Measurements from ENCODE around the gene SNX11.
"Not testable (repeated sequence)": the region's sequence is repeated elsewhere in the genome, so short reads cannot be mapped to it uniquely, and the experiment has no call there.

The SNX11 gene

GRCh38 chr17:48072811-48073210 is 34.8 kb upstream of the SNX11 start:
- peaks cover 69% of the 10 kb centered on the region for H3K36me3 ChIP-seq (replicated peaks)
- H3K4me1 ChIP-seq; H3K9me3 ChIP-seq; H3K4me3 ChIP-seq; in situ Hi-C loops (cut with MboI; ENCODE audit: low sequenced_read_pairs); H3K27me3 ChIP-seq (ENCODE audit: low read depth); DNase-seq (ENCODE audit: low spot score in 2 of 2): not testable (repeated sequence)

GRCh38 chr17:48073566-48074094 is 33.9 kb upstream of the SNX11 start:
- in situ Hi-C loops (cut with MboI; ENCODE audit: low sequenced_read_pairs); H3K4me3 ChIP-seq; H3K4me1 ChIP-seq; H3K9me3 ChIP-seq; H3K27me3 ChIP-seq (ENCODE audit: low read depth); DNase-seq (ENCODE audit: low spot score in 2 of 2): not testable (repeated sequence)
- peaks cover 68% of the 10 kb centered on the region for H3K36me3 ChIP-seq (replicated peaks)

GRCh38 chr17:48074322-48075081 is 33.1 kb upstream of the SNX11 start:
- Histone ChIP-seq H3K9me3 (no peaks in the 10 kb centered on the region), H3K27me3 (ENCODE audit: low read depth) (no peaks in the 10 kb centered on the region), H3K36me3 (replicated peaks) (peaks cover 64% of the 10 kb centered on the region), H3K4me1 (no peaks in the 10 kb centered on the region), H3K4me3 (no peak overlapping the region)
- in situ Hi-C loops (cut with MboI; ENCODE audit: low sequenced_read_pairs): no loop called here
- DNase-seq (ENCODE audit: low spot score in 2 of 2): peak; percentile 57 to 87

- H3K9me3 ChIP-seq; H3K4me3 ChIP-seq; H3K4me1 ChIP-seq; DNase-seq (ENCODE audit: low spot score in 2 of 2); H3K27me3 ChIP-seq (ENCODE audit: low read depth); in situ Hi-C loops (cut with MboI; ENCODE audit: low sequenced_read_pairs): not testable (repeated sequence)
- H3K36me3 ChIP-seq (replicated peaks): peaks cover 42% of the 10 kb centered on the region
Observed at GRCh38 chr17:48077152-48077551, 30.4 kb upstream of the SNX11 start.

- Histone ChIP-seq H3K4me1 (peaks cover 5% of the 10 kb centered on the region), H3K27me3 (ENCODE audit: low read depth) (no peaks in the 10 kb centered on the region), H3K9me3 (no peaks in the 10 kb centered on the region), H3K36me3 (replicated peaks) (peaks cover under 1% of the 10 kb centered on the region; the same call in 1 of the 2 replicates), H3K4me3 (no peak overlapping the region)
- in situ Hi-C loops (cut with MboI; ENCODE audit: low sequenced_read_pairs): no loop called here
- no peak for DNase-seq (ENCODE audit: low spot score in 2 of 2)
Observed at GRCh38 chr17:48081858-48082257, 25.7 kb upstream of the SNX11 start.

GRCh38 chr17:48084932-48085331 is 22.6 kb upstream of the SNX11 start:
- in situ Hi-C loops (cut with MboI; ENCODE audit: low sequenced_read_pairs): no loop called here
- Histone ChIP-seq H3K4me3 (no peak overlapping the region), H3K27me3 (ENCODE audit: low read depth) (no peaks in the 10 kb centered on the region), H3K4me1 (peaks cover 10% of the 10 kb centered on the region), H3K9me3 (no peaks in the 10 kb centered on the region), H3K36me3 (replicated peaks) (no peaks in the 10 kb centered on the region)
- no peak for DNase-seq (ENCODE audit: low spot score in 2 of 2)

- in situ Hi-C loops (cut with MboI; ENCODE audit: low sequenced_read_pairs): no loop called here
- no peak for DNase-seq (ENCODE audit: low spot score in 2 of 2)
- Histone ChIP-seq H3K9me3 (no peaks in the 10 kb centered on the region), H3K36me3 (replicated peaks) (peaks cover 6% of the 10 kb centered on the region), H3K27me3 (ENCODE audit: low read depth) (no peaks in the 10 kb centered on the region), H3K4me1 (peaks cover 7% of the 10 kb centered on the region), H3K4me3 (no peak overlapping the region)
Observed at GRCh38 chr17:48093341-48094045, 14.1 kb upstream of the SNX11 start.

GRCh38 chr17:48095611-48096010 is 12.0 kb upstream of the SNX11 start:
- DNase-seq (ENCODE audit: low spot score in 2 of 2): no peak
- no peak overlapping the region for H3K4me3 ChIP-seq
- in situ Hi-C loops (cut with MboI; ENCODE audit: low sequenced_read_pairs): no loop called here
- no peaks in the 10 kb centered on the region for H3K27me3 ChIP-seq (ENCODE audit: low read depth)
- peaks cover 9% of the 10 kb centered on the region for H3K36me3 ChIP-seq (replicated peaks)
- no peaks in the 10 kb centered on the region for H3K9me3 ChIP-seq
- H3K4me1 ChIP-seq: peaks cover 7% of the 10 kb centered on the region; the same call in 1 of the 2 replicates

- in situ Hi-C loops (cut with MboI; ENCODE audit: low sequenced_read_pairs): no loop called here
- Histone ChIP-seq H3K36me3 (replicated peaks) (peaks cover 9% of the 10 kb centered on the region), H3K9me3 (peaks cover 2% of the 10 kb centered on the region; the same call in 1 of the 2 replicates)
Observed at GRCh38 chr17:48100160-48100559, 7.4 kb upstream of the SNX11 start.

GRCh38 chr17:48100591-48101011 is 7.0 kb upstream of the SNX11 start:
- in situ Hi-C loops (cut with MboI; ENCODE audit: low sequenced_read_pairs): no loop called here
- Histone ChIP-seq H3K4me1 (peaks cover 3% of the 10 kb centered on the region), H3K27me3 (ENCODE audit: low read depth) (no peaks in the 10 kb centered on the region), H3K36me3 (replicated peaks) (peaks cover 4% of the 10 kb centered on the region), H3K9me3 (peaks cover 2% of the 10 kb centered on the region; the same call in 1 of the 2 replicates), H3K4me3 (peak overlapping the region; percentile 88)
- peak; percentile 77 to 91 for DNase-seq (ENCODE audit: low spot score in 2 of 2)

More at GRCh38 chr17:48100160-48100559, 7.4 kb upstream of the SNX11 start:
- peak overlapping the region; percentile 88 for H3K4me3 ChIP-seq
- H3K27me3 ChIP-seq (ENCODE audit: low read depth): no peaks in the 10 kb centered on the region
- H3K4me1 ChIP-seq: peaks cover 3% of the 10 kb centered on the region
- no peak for DNase-seq (ENCODE audit: low spot score in 2 of 2)

GRCh38 chr17:48101012-48101720 is 6.4 kb upstream of the SNX11 start, which contains the start of gene CBX1:
Gene CBX1 (minus strand): TSS chr17:48101478. CDS start chr17:48077004, 24,474 bp downstream.
- Histone ChIP-seq H3K4me3 (peak within 1 kb of the TSS; percentile 88), H3K4me1 (peaks cover 3% of the 10 kb centered on the region), H3K27me3 (ENCODE audit: low read depth) (no peaks in the 10 kb centered on the region), H3K9me3 (peaks cover 2% of the 10 kb centered on the region; the same call in 1 of the 2 replicates), H3K36me3 (replicated peaks) (peaks cover 4% of the 10 kb centered on the region; the same call in 1 of the 2 replicates)
- DNase-seq (ENCODE audit: low spot score in 2 of 2): peak; percentile 94 to 97
- in situ Hi-C loops (cut with MboI; ENCODE audit: low sequenced_read_pairs): no loop called here

GRCh38 chr17:48102043-48102750 is 5.4 kb upstream of the SNX11 start:
- H3K27me3 ChIP-seq (ENCODE audit: low read depth): no peaks in the 10 kb centered on the region
- in situ Hi-C loops (cut with MboI; ENCODE audit: low sequenced_read_pairs): no loop called here
- no peak for DNase-seq (ENCODE audit: low spot score in 2 of 2)
- H3K9me3 ChIP-seq: peaks cover 2% of the 10 kb centered on the region; the same call in 1 of the 2 replicates
- no peak overlapping the region for H3K4me3 ChIP-seq
- H3K36me3 ChIP-seq (replicated peaks): peaks cover 4% of the 10 kb centered on the region; the same call in 1 of the 2 replicates
- peaks cover 3% of the 10 kb centered on the region for H3K4me1 ChIP-seq
